Measurements from ENCODE around the gene C19orf25.
A peak's percentile ranks its signal among the peaks of the same experiment; 100 is the strongest.
"Not testable (repeated sequence)": the region's sequence is repeated elsewhere in the genome, so short reads cannot be mapped to it uniquely, and the experiment has no call there.

The C19orf25 gene

DNA sequence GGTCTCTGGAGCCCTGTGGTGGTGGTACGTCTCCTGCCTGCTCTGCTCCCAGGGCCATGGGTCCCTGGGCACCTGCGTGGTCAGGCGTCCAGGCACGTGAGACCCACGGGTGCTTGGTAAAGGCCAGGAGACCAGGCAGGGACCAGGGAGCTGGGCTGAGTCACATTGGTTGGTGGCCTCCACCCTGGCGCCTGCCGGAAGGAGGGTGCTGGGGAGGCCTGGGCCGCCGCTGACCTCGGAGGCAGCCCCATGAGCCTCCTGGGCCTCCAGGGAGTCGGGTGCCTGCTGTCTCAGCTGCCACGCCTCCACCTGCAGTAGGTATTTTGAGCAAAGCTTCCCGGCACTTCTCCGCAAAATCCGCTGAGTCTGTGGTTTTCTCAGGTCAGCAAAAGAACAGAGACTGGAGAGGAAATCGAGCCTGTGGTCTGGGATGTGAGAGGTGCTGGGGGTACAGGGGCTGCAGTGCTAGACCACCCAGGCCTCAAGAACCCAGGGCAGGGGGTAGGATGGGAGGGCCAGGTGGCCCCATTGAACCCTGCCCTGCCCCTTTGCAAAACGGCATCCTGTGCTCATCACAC is 41.3 kb upstream of the C19orf25 start:
- Histone ChIP-seq H3K36me3 (ENCODE audit: control insufficient read depth, insufficient read depth, low read length) (no peaks in the 10 kb centered on the region), H3K9me3 (ENCODE audit: control insufficient read depth, low read length) (no peaks in the 10 kb centered on the region), H3K4me3 (ENCODE audit: low read length) (no peak overlapping the region), H3K4me1 (ENCODE audit: control insufficient read depth, insufficient read depth, low read length) (no peaks in the 10 kb centered on the region), H3K27me3 (ENCODE audit: control insufficient read depth, insufficient read depth, low read length) (peaks cover 41% of the 10 kb centered on the region), H3K9ac (ENCODE audit: low read length) (no peak overlapping the region)

GRCh38 chr19:1519802-1520201 is 40.8 kb upstream of the C19orf25 start:
- H3K9ac ChIP-seq (ENCODE audit: low read length); H3K4me3 ChIP-seq (ENCODE audit: low read length); H3K4me1 ChIP-seq (ENCODE audit: control insufficient read depth, insufficient read depth, low read length); H3K36me3 ChIP-seq (ENCODE audit: control insufficient read depth, insufficient read depth, low read length); H3K9me3 ChIP-seq (ENCODE audit: control insufficient read depth, low read length): not testable (repeated sequence)
- peaks cover 41% of the 10 kb centered on the region for H3K27me3 ChIP-seq (ENCODE audit: control insufficient read depth, insufficient read depth, low read length)

DNA sequence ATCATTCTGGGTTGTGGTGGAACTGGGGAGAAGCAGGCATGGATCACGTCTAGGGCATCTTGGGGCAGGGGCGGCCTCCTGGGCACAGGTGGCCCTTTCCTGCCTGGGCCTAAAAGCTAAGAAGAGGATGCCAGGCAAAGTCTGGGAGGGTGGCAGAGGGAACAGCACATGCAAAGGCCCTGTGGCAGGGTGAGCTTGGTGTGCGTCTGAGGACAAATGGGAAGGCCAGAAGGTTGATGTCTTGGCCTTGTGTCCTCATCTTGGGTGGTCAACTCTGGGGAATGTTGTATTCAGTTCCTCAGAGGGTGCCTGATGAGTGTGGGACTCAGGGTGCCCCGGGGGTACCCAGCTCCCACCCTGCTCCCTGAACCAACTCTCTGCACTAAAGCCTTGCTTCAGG is 39.5 kb upstream of the C19orf25 start:
- H3K9ac ChIP-seq (ENCODE audit: low read length), result no peak overlapping the region
- H3K36me3 ChIP-seq (ENCODE audit: control insufficient read depth, insufficient read depth, low read length), result no peaks in the 10 kb centered on the region
- H3K27me3 ChIP-seq (ENCODE audit: control insufficient read depth, insufficient read depth, low read length), result peaks cover 37% of the 10 kb centered on the region
- no peaks in the 10 kb centered on the region for H3K4me1 ChIP-seq (ENCODE audit: control insufficient read depth, insufficient read depth, low read length)
- H3K4me3 ChIP-seq (ENCODE audit: low read length), result no peak overlapping the region
- no peaks in the 10 kb centered on the region for H3K9me3 ChIP-seq (ENCODE audit: control insufficient read depth, low read length)

- Histone ChIP-seq H3K9me3 (ENCODE audit: control insufficient read depth, low read length) (no peaks in the 10 kb centered on the region), H3K27me3 (ENCODE audit: control insufficient read depth, insufficient read depth, low read length) (peaks cover 29% of the 10 kb centered on the region)
Observed at GRCh38 chr19:1516395-1516753, 37.4 kb upstream of the C19orf25 start.

DNA sequence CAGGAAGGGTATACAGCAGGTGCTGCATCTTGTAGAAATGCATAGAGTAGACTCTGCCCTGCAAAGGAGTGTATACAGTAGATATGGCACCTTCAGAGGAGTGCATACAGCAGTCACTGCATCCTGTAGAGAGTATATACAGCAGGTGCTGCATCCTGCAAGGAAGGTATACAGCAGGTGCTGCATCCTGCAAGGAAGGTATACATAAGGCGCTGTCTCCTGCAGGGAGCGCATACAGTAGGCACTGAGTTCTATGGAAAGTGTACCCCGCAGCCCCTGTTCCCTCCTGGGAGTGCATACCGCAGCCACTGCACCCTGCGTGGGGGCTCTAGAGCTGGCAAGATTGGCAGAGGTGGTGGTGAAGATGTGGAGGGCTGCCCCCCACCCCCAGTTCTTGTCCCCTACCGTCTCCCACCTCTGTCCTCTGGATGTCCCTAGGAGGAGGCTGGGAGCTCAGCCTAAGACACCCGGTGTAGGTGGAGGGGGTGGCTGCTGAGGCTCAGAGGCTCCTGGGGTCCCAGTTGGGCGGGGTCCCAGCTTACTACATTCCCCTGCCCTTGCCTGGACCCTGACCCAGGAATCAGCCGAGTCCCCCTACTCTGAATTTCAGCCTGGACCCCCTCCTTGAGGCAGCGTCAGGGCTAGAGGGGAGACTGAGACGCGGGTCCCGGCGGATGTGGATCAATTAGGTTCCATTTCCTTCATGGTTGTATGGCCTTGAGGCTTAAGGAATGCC is 36.1 kb upstream of the C19orf25 start:
- peaks cover 30% of the 10 kb centered on the region for H3K27me3 ChIP-seq (ENCODE audit: control insufficient read depth, insufficient read depth, low read length)
- no peak overlapping the region for H3K9ac ChIP-seq (ENCODE audit: low read length)
- H3K4me1 ChIP-seq (ENCODE audit: control insufficient read depth, insufficient read depth, low read length), result peaks cover 4% of the 10 kb centered on the region
- no peaks in the 10 kb centered on the region for H3K36me3 ChIP-seq (ENCODE audit: control insufficient read depth, insufficient read depth, low read length)
- no peaks in the 10 kb centered on the region for H3K9me3 ChIP-seq (ENCODE audit: control insufficient read depth, low read length)
- H3K4me3 ChIP-seq (ENCODE audit: low read length), result no peak overlapping the region

More at GRCh38 chr19:1516395-1516753, 37.4 kb upstream of the C19orf25 start:
- H3K36me3 ChIP-seq (ENCODE audit: control insufficient read depth, insufficient read depth, low read length), result no peaks in the 10 kb centered on the region
- no peak overlapping the region for H3K4me3 ChIP-seq (ENCODE audit: low read length)
- no peak overlapping the region for H3K9ac ChIP-seq (ENCODE audit: low read length)
- H3K4me1 ChIP-seq (ENCODE audit: control insufficient read depth, insufficient read depth, low read length), result peaks cover 4% of the 10 kb centered on the region

- Histone ChIP-seq H3K9ac (ENCODE audit: low read length) (no peak overlapping the region), H3K36me3 (ENCODE audit: control insufficient read depth, insufficient read depth, low read length) (no peaks in the 10 kb centered on the region), H3K27me3 (ENCODE audit: control insufficient read depth, insufficient read depth, low read length) (peaks cover 32% of the 10 kb centered on the region), H3K4me3 (ENCODE audit: low read length) (no peak overlapping the region), H3K9me3 (ENCODE audit: control insufficient read depth, low read length) (no peaks in the 10 kb centered on the region), H3K4me1 (ENCODE audit: control insufficient read depth, insufficient read depth, low read length) (peaks cover 4% of the 10 kb centered on the region)
Observed at GRCh38 chr19:1514295-1514661, 35.3 kb upstream of the C19orf25 start.

- Histone ChIP-seq H3K4me1 (ENCODE audit: control insufficient read depth, insufficient read depth, low read length) (peaks cover 4% of the 10 kb centered on the region), H3K36me3 (ENCODE audit: control insufficient read depth, insufficient read depth, low read length) (no peaks in the 10 kb centered on the region), H3K9ac (ENCODE audit: low read length) (peak overlapping the region; percentile 61), H3K4me3 (ENCODE audit: low read length) (no peak overlapping the region), H3K9me3 (ENCODE audit: control insufficient read depth, low read length) (no peaks in the 10 kb centered on the region), H3K27me3 (ENCODE audit: control insufficient read depth, insufficient read depth, low read length) (peaks cover 32% of the 10 kb centered on the region)
Observed at GRCh38 chr19:1513499-1514294, 34.7 kb upstream of the C19orf25 start.

- H3K9ac ChIP-seq (ENCODE audit: low read length), result peak within 1 kb of the TSS; percentile 66
- peaks cover 26% of the 10 kb centered on the region for H3K27me3 ChIP-seq (ENCODE audit: control insufficient read depth, insufficient read depth, low read length)
- no peaks in the 10 kb centered on the region for H3K9me3 ChIP-seq (ENCODE audit: control insufficient read depth, low read length)
- peak within 1 kb of the TSS; percentile 14 for H3K4me3 ChIP-seq (ENCODE audit: low read length)
- peaks cover 4% of the 10 kb centered on the region for H3K4me1 ChIP-seq (ENCODE audit: control insufficient read depth, insufficient read depth, low read length)
- H3K36me3 ChIP-seq (ENCODE audit: control insufficient read depth, insufficient read depth, low read length), result no peaks in the 10 kb centered on the region
Observed at GRCh38 chr19:1512671-1513498, 33.9 kb upstream of the C19orf25 start, which contains the start of gene ADAMTSL5. TSS of gene ADAMTSL5 (minus strand) at chr19:1513019. CDS start at chr19:1510943, 2,076 bp downstream.

DNA sequence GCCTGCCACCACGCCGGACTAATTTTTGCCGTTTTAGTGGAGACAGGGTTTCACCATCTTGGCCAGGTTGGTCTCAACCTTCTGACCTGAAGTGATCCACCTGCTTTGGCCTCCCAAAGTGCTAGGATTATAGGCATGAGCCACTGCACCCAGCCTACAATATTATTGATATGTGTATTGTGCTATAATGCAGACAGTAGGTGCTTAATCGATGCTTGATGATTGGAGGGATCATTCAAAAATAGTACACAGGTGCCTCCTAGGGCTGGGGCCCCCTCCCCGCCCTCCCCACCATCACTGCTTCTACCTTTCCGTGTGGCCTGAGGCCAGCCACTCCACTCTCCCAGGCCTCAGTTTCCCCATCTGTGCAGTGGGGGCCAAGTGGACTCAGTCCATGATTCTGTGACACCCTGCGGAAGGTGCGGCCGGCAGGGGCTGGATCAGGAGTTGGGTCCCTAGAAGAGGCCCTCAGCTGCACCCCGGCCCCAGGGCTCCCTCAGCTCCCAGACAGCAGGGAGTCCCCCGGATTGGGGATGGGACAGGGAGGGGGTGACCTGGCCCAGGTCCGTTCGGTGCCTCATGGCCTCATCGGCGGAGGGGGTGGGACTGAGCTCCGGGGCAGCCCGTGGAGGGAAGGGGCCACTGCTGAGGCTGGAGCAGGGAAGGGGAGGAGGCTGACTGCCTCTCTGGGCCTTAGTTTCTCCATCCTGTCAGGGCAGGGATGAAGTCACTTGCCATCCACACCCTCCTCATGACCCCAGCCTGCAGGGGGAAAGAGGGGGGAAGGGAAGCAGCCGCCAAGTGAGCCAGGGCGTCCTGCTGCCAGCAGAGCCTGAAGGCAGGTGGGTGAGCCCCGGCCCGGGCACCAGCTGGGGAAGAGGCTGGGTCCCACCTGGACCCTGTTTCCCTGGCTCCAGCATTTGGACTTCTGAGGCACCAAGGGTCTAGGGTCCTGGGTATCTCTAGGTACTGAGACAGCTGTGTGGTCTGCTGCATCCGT is 32.6 kb upstream of the C19orf25 start:
- no peak overlapping the region for H3K9ac ChIP-seq (ENCODE audit: low read length)
- no peak overlapping the region for H3K4me3 ChIP-seq (ENCODE audit: low read length)
- H3K27me3 ChIP-seq (ENCODE audit: control insufficient read depth, insufficient read depth, low read length), result peaks cover 26% of the 10 kb centered on the region
- H3K36me3 ChIP-seq (ENCODE audit: control insufficient read depth, insufficient read depth, low read length), result no peaks in the 10 kb centered on the region
- H3K9me3 ChIP-seq (ENCODE audit: control insufficient read depth, low read length), result no peaks in the 10 kb centered on the region
- peaks cover 9% of the 10 kb centered on the region for H3K4me1 ChIP-seq (ENCODE audit: control insufficient read depth, insufficient read depth, low read length)

DNA sequence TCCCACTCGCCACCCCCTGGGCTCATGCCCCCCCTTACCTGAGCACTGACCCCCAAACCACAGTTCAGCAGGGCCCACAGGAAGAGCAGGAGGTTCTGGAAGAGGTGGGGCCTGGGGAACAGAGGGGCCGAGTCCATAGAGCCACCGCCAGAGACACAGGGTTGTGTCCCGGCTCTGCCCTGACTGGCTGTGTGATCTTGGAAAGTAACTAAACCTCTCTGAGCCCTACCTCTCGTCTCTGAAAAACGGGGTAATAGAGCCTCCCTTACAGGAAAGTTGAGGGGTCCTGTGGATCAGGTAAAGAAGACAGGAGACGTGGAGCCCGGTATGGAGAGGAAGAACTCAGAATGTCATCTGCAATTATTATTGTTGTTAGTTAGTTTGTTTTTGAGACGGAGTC is 31.8 kb upstream of the C19orf25 start:
- H3K36me3 ChIP-seq (ENCODE audit: control insufficient read depth, insufficient read depth, low read length), result no peaks in the 10 kb centered on the region
- H3K4me3 ChIP-seq (ENCODE audit: low read length), result no peak overlapping the region
- no peak overlapping the region for H3K9ac ChIP-seq (ENCODE audit: low read length)
- peaks cover 9% of the 10 kb centered on the region for H3K4me1 ChIP-seq (ENCODE audit: control insufficient read depth, insufficient read depth, low read length)
- peaks cover 26% of the 10 kb centered on the region for H3K27me3 ChIP-seq (ENCODE audit: control insufficient read depth, insufficient read depth, low read length)
- H3K9me3 ChIP-seq (ENCODE audit: control insufficient read depth, low read length), result no peaks in the 10 kb centered on the region

- Histone ChIP-seq H3K4me1 (ENCODE audit: control insufficient read depth, insufficient read depth, low read length) (peaks cover 9% of the 10 kb centered on the region), H3K27me3 (ENCODE audit: control insufficient read depth, insufficient read depth, low read length) (peaks cover 25% of the 10 kb centered on the region), H3K9me3 (ENCODE audit: control insufficient read depth, low read length) (no peaks in the 10 kb centered on the region), H3K4me3 (ENCODE audit: low read length) (no peak overlapping the region), H3K9ac (ENCODE audit: low read length) (no peak overlapping the region), H3K36me3 (ENCODE audit: control insufficient read depth, insufficient read depth, low read length) (no peaks in the 10 kb centered on the region)
Observed at GRCh38 chr19:1510442-1510806, 31.4 kb upstream of the C19orf25 start.
